ENCODE measurements around the gene GPR156. TPM values are rescaled to one million over a fixed set of nuclear protein-coding genes. Genes with fewer than 3 reads are reported as not detected.
A peak's percentile ranks its signal among the peaks of the same experiment; 100 is the strongest.

GPR156 gene
- total RNA-seq, 6 donors from 2014 or later, result 0.20 to 1.0 (median 0.24) TPM; not detected in 1

DNA sequence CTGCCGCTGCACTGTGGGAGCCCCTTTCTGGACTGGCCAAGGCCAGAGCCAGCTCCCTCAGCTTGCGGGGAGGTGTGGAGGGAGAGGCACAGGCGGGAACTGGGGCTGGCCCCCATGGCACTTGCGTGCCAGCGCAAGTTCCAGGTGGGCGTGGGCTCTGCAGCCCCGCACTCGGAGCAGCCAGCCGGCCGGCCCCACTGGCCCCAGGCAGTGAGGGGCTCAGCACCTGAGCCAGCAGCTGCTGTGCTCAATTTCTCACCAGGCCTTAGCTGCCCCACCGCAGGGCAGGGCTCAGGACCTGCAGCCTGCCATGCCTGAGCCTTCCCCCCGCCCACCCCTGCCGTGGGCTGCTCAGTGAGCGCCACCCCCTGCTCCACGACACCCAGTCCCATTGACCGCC is 4.6 kb upstream of the GPR156 start:
- no peak overlapping the region for H3K27ac ChIP-seq
- peaks cover 0 to 11% (median 0%) of the 10 kb centered on the region in 4 donors for H3K9me3 ChIP-seq
- ATAC-seq (ENCODE audit: low FRiP score in 2 of 2) (no peak), DNase-seq (peak in 1 of 2 donors; percentile 58)
- no peak overlapping the region for H3K4me3 ChIP-seq
- H3K4me1 ChIP-seq, result peaks cover 0 to 9% (median 5%) of the 10 kb centered on the region in 4 donors
- peaks cover 0 to 9% (median 5%) of the 10 kb centered on the region in 4 donors for H3K27me3 ChIP-seq
- 92 to 96% methylated on average over 4 to 13 of the region's 16 CpGs for WGBS, 2 donors
- TF ChIP-seq EP300 (IDR thresholded peaks at IDR 0.05), result no peak
- no peak for TF ChIP-seq POLR2AphosphoS5 (IDR thresholded peaks at IDR 0.05)
- no peak for TF ChIP-seq POLR2A (IDR thresholded peaks at IDR 0.05)
- TF ChIP-seq, protein P1, sequence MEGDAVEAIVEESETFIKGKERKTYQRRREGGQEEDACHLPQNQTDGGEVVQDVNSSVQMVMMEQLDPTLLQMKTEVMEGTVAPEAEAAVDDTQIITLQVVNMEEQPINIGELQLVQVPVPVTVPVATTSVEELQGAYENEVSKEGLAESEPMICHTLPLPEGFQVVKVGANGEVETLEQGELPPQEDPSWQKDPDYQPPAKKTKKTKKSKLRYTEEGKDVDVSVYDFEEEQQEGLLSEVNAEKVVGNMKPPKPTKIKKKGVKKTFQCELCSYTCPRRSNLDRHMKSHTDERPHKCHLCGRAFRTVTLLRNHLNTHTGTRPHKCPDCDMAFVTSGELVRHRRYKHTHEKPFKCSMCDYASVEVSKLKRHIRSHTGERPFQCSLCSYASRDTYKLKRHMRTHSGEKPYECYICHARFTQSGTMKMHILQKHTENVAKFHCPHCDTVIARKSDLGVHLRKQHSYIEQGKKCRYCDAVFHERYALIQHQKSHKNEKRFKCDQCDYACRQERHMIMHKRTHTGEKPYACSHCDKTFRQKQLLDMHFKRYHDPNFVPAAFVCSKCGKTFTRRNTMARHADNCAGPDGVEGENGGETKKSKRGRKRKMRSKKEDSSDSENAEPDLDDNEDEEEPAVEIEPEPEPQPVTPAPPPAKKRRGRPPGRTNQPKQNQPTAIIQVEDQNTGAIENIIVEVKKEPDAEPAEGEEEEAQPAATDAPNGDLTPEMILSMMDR (IDR thresholded peaks at IDR 0.05), result no peak
- H3K36me3 ChIP-seq, result no peaks in the 10 kb centered on the region

DNA sequence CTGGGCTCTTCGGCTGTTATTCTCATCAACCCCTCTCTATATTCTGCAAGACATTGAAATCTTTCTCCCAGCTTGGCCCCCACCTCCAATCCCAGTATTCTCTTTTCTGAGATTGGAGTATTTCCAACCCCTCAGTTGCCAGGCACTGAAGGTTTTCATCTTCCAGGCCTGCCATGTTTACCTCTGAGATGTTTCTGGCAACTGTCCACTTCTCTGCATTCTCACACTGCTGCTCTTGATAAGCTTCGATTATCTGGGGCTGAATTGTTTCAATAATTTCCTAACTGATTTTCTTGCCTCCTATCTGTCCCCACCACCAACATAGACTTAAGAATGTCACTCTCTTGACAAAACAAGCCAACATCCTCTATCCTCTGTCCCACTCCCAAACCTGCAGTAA is 1.4 kb upstream of the GPR156 start:
- 50 to 54% methylated on average over 2 of the region's 2 CpGs for WGBS, 2 donors
- DNase-seq (no peak), ATAC-seq (ENCODE audit: low FRiP score in 2 of 2) (no peak)
- no peak overlapping the region for H3K27ac ChIP-seq
- peaks cover 0 to 9% (median 5%) of the 10 kb centered on the region in 4 donors for H3K27me3 ChIP-seq
- H3K4me3 ChIP-seq, result no peak overlapping the region
- H3K36me3 ChIP-seq, result no peaks in the 10 kb centered on the region
- no peaks in the 10 kb centered on the region for H3K9me3 ChIP-seq
- peaks cover 0 to 12% (median 5%) of the 10 kb centered on the region in 4 donors for H3K4me1 ChIP-seq
- TF ChIP-seq EP300 (IDR thresholded peaks at IDR 0.05), result no peak
- no peak for TF ChIP-seq POLR2AphosphoS5 (IDR thresholded peaks at IDR 0.05)
- TF ChIP-seq, protein P1 (IDR thresholded peaks at IDR 0.05), result no peak
- no peak for TF ChIP-seq POLR2A (IDR thresholded peaks at IDR 0.05)

DNA sequence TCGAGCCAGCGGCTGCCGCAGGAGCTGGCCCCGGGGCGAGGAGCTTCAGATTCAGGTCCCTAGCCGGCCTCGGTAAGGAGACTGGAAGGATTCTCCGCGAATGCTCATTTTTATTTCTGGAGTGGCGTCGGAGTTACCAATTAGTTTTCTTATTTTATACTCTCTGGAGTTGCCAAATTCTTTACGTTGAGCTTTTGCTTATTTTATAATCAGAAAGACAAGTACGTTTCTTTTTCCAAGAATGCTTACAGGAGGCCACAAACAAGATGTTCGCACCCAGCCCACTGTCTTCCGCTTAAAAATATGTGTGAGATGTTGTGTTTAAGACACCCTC is 453 bp upstream of the GPR156 start:
- DNase-seq (no peak), ATAC-seq (ENCODE audit: low FRiP score in 2 of 2) (no peak)
- Histone ChIP-seq H3K9me3 (no peaks in the 10 kb centered on the region), H3K4me3 (peak overlapping the region in 3 of 4 donors; percentile 46 to 57 (median 55)), H3K4me1 (peaks cover 0 to 12% (median 5%) of the 10 kb centered on the region in 4 donors), H3K27ac (no peak overlapping the region), H3K36me3 (no peaks in the 10 kb centered on the region), H3K27me3 (peaks cover 0 to 9% (median 5%) of the 10 kb centered on the region in 4 donors)
- whole genome bisulfite sequencing, 2 donors, result 39 to 41% methylated on average over 14 to 15 of the region's 15 CpGs
- TF ChIP-seq, protein P1 (IDR thresholded peaks at IDR 0.05), result no peak
- TF ChIP-seq POLR2AphosphoS5 (IDR thresholded peaks at IDR 0.05) (no peak), EP300 (IDR thresholded peaks at IDR 0.05) (no peak), POLR2A (IDR thresholded peaks at IDR 0.05) (no peak)

DNA sequence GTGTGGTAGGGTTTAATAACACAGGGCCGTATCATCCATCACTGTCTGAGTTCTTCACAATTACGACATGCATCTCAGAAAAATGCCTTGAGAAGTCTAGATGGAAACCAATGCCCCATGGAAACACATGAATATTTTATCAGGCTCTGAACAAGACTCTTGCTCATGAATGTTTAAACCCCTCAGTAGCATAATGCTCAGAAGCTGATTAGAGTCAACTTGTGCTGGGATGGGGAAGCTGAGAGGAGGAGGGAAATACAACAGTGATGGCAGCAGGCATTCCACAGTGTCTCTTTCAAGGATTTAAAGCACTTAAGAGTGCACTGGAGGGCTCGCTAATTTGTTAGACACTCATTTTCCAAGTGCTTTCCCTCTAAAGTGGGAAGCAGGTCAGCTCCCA is 3.8 kb downstream of the GPR156 start:
- TF ChIP-seq, protein P1 (IDR thresholded peaks at IDR 0.05), result no peak
- TF ChIP-seq POLR2A (IDR thresholded peaks at IDR 0.05), result no peak
- no peak for TF ChIP-seq POLR2AphosphoS5 (IDR thresholded peaks at IDR 0.05)
- no peak for TF ChIP-seq EP300 (IDR thresholded peaks at IDR 0.05)
- Histone ChIP-seq H3K36me3 (no peaks in the 10 kb centered on the region), H3K9me3 (no peaks in the 10 kb centered on the region), H3K4me3 (no peak overlapping the region), H3K27ac (no peak overlapping the region), H3K4me1 (peaks cover 0 to 12% (median 5%) of the 10 kb centered on the region in 4 donors), H3K27me3 (peaks cover 0 to 9% (median 5%) of the 10 kb centered on the region in 4 donors)
- WGBS, 2 donors, result 82 to 87% methylated on average over 3 of the region's 3 CpGs
- no peak for ATAC-seq (ENCODE audit: low FRiP score in 2 of 2)
- DNase-seq, result no peak

DNA sequence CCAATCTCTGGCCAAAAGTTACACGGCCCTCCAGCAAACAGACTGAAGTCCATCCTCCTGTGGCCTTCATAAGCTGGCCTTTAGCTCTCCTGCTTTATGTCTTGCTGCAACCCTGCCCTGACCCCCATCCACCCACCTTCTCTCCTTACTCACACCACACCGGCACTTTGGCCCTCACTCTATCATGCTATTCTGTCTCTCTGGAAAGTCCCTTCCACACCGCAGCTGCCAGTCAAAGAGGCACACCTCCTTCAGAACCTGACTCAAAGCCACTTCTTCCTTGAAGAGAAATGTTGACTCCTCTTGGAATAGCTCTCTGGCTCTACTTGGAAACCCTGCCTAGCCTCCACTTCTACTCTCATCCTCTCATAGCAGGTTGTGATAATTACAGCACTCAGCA is 4.5 kb downstream of the GPR156 start:
- no peaks in the 10 kb centered on the region for H3K36me3 ChIP-seq
- DNase-seq, result no peak
- no peak overlapping the region for H3K4me3 ChIP-seq
- 80 to 87% methylated on average over 3 of the region's 3 CpGs for WGBS, 2 donors
- no peak overlapping the region for H3K27ac ChIP-seq
- H3K27me3 ChIP-seq, result peaks cover 0 to 9% (median 4%) of the 10 kb centered on the region in 4 donors
- no peak for ATAC-seq (ENCODE audit: low FRiP score in 2 of 2)
- TF ChIP-seq POLR2A (IDR thresholded peaks at IDR 0.05), result no peak
- peaks cover 0 to 12% (median 5%) of the 10 kb centered on the region in 4 donors for H3K4me1 ChIP-seq
- no peaks in the 10 kb centered on the region for H3K9me3 ChIP-seq

Data from upper lobe of left lung (tissue), 6 donors.